Activated CD8-positive, alpha-beta memory T cell treated with anti-CD3 and anti-CD28 coated beads for 4 hours (primary cell): Measurements from ENCODE around the gene NPLOC4.

Experiments
- DNase-seq, 2 donors: peaks; one replicate each; pipeline ENCODE4 v3.0.0-alpha.2; 2020; ENCODE audit warnings: low read depth in 2 of 2

Gene NPLOC4

DNA sequence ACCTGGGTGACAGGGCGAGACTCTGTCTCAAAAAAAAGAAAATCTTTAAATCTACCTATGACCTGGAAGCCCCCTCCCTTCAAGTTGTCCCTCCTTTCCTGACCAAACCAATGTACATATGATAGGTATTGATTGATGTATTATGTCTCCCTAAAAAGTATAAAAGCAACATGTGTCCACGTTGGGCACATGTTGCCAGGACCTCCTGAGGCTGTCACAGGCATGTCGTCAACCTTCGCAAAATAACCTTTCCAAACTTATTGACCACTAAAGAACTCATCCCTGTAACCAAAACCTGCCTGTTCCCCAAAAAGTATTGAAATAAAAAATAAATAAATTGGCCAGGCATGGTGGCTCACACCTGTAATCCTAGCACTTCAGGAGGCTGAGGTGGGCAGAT is 25.1 kb upstream of the NPLOC4 start:
- DNase-seq: no peak

DNA sequence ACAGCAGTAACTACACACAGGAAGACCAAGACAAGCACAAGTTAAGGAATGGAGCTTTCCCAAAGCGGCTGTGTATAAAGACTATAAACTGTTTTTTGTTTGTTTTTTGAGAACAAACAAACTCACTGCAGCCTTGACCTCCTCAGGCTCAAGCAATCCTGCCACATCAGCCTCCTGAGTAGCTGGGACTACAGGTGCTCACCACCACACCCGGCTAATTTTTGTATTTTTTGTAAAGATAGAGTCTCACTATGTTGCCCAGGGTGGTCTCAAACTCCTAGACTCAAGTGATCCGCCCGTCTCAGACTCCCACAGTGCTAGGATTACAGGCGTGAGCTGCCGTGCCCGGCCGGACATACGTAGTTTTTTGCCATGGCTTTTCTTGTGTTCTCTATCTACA is 23.5 kb upstream of the NPLOC4 start:
- no peak for DNase-seq

DNA sequence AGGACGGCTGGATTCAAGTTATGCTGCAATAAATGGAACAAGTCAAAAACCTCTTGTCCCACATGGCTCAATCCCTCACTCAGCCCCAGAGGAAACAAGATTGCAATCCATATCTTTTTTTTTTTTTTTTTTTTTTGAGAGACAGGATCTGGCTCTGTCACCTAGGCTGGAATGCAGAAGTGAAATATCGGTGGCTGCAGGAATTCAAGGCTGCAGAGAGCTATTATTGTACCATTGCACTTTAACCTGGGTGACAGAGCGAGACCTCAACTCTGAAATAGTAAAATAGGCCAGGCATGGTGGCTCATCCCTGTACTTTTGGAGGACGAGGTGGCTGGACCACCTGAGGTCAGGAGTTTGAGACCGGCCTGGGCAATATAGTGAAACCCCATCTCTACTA is 22.1 kb upstream of the NPLOC4 start:
- DNase-seq: no peak

DNA sequence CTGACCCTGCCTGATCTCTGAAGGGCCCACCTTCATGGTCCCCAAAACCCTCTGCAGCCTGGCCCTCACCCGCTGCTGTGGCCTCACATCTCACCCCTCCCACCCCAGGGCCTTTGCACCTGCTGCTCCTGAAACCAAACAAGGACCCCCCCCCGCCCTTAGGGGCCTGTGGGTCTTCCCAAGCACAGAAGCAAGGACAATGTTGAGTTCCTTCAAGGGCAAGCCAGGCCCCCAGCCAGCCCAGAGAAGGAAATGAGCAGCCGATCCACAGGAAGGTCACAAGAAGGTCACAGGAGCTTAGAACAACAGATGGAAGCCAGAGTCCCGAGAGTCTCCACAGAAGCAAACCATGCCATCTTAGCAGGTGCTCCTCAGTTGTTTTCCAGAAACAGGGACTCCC is 19.9 kb upstream of the NPLOC4 start:
- DNase-seq: no peak

DNA sequence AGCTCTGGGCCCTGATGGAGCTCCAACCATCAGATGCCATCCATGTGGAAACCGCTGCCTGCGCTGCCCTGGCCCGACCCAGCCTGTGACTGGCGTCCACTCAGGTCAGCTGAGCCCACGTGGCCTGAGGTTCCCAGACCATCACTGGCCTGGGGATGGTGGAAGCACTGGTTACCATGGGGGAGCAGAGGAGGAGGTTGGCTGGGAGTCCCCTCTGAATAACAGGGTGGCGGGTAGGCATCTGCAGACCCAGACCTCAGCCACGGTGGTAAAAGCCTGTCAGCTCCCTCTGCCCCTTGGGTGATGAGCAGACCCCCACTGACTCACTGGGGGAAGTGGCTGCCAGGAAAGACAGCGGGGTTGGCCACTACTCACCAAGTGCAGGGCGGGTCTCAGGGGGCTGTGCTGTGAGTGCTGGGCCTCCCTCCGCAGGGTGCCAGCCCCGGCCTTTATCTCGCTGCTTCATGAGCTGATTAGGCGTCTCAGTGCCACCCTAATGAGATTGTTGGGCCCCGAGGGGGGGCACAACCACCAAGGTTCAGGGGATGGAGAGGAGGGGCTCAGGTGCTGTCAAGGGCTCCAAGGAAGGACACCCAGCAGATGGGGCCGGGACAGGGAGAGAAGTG is 19.3 kb upstream of the NPLOC4 start, which contains the start of gene PDE6G:
Gene PDE6G (minus strand): TSS at position 425 of the 626 bp plus-strand sequence. CDS start 3,237 bp downstream, outside the sequence.
- no peak for DNase-seq

DNA sequence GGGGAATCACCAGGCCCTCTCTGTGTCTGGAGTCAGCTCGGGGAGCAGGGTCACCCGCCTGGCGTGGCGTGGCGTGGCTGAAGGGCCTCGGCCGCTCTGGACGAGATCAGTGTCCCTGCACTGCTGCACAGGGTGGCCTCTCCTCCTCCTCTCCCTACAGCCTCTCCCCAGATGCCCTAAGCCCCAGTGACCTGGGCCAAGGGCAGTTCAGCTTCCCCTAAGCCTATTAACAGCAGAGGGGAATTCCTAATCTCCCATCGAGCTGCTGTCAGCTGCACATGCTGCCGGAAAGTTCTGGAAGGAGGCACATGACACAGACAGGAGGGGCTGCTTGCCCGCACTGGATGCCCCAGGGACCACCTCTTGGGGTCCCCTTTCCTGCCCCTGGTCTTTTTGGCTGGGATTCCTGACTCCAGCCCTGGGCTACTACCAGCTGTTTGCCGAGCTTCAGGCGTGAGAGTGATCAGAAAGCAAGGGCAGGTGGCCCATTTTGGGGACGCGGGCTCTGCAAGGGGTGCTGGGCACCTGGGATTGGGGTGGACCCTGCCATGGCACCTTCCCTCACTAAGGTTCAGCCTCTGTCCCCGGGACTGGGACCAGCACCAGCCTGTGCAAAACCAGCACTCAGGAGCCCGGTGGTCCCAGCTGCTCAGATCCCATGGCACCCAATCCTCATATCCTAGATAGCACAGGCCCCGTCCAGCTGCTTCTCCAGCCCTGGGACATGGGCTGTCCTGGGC is 18.6 kb upstream of the NPLOC4 start:
- no peak for DNase-seq

DNA sequence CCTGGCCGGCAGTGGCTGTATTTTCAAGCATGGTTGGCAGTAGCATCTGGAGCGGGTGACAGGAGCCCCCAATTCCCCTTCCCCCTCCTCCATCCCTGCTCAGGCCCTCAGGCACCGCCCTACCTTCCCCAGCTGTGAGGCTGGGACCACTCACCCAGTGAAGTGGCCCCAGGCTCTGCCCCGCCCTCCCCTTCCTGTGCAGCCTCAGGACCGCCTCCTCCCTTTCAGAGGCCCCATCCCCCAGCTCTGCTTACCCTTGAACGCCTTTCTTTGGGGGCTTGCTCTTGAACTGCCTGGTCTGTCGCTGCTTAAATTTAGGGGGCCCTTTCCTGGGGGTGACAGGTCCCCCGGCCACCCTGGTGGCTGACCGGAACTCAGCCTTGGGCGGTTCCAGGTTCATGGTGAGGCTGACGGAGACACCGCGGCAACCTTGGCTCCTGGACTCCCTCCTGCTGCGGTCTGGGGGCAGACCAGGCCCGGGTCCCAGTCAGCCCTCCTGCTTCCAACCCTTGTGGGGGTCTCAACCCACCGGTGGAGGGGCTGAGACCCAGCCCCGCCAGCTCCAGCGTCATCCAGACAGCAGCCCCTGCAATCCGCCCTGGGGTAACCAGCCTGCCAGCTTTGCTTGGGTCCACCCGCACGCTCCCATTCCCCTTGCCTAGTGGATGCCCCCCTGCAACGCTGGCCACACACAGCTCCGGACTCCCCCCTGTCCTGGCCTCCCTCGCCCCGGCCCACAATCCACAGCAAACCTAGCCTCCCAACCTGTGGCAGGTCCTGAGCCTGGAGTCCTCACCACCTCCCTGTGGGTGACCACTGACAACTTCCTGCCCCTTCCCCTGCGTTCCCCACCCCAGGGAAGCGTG is 16.2 kb upstream of the NPLOC4 start:
- no peak for DNase-seq

DNA sequence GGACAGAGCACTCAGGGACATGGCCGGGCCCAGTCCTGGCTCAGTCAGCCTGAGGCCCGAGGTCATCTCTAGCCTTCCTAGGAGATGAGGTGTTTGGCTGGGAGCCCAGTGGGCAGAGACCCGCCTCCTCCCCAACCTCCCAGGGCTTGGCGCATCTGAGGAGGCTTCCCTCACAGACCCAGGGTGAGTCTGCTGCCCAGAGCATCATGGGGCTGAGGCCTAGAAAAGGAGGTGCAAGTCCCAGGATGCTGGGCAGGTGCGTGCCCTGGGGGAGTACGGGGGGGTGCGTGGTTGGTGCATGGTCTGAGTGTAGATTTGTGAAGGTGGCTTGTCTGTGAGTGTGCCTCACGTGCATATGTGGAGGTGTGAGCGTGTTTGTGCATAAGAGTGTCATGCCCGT is 14.8 kb upstream of the NPLOC4 start:
- no peak for DNase-seq

DNA sequence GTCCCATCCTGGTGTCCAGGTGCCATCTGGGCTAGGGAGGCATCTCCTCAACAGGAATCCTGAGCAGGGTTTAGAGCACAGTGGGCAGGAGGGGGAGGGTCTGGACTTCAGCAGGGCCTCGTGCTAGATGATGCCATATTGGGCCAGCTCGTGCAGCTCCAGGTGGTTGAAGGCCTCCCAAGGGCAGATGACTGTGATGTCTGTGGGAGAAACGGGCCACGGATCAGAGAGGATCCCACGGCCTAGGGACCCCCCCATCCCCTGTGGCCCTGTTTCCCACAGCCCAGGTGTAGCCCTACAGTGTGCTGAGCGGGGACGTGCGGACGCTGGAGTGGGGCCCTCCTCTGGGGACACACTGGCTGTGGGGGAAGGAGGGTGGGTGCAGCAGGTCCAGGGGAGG is 14.0 kb upstream of the NPLOC4 start:
- no peak for DNase-seq

DNA sequence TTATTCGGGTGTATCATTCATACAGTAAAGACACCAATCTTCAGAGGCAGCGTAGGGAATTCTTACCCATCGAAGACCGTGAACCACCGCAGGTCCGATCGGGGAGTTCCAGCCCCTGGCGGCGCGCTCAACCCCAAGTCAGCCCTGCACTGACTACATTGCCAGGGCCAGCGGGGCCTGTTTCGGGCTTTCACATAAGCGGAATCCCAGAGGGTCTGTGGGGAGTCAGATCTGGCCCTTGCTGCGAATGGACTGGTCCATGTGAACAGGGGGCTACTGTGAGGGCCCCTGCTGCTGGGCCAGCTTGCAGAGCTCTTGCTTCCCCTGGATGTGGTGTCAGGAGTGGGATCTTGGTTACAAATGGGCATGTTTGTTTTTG is 11.8 kb upstream of the NPLOC4 start:
- DNase-seq: no peak

DNA sequence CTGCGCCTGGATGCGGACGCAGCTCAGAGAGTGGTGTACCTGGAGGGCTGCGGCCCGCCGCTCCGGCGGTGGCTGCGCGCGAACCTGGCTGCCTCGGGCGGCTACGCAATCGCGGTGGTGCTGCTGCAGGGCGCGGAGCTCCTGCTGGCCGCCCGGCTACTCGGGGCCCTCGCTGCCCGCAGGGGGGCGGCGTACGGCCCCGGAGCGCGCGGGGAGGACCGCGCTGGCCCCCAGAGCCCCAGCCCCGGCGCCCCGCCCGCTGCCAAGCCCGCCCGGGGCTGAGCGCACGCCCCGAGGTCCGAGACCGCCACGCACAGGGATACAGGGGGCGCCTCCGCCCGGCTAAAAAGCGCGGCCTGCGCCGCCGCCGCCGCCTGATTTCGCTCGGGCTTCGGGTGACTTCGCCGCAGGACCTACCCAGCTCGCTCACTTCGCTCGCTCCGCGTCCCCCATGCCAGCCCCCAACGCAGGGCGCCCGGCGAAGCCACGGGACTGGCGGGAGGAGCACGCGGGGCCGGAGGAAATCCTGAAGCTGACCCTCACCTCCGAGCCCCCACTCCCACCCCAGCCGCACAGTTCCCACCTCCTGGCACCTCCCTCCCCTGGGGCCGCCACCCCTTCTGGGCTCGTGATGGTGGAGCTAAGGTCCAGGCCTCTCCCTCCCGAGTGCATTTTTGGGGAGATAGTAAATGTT is 11.2 kb upstream of the NPLOC4 start:
- DNase-seq: no peak

DNA sequence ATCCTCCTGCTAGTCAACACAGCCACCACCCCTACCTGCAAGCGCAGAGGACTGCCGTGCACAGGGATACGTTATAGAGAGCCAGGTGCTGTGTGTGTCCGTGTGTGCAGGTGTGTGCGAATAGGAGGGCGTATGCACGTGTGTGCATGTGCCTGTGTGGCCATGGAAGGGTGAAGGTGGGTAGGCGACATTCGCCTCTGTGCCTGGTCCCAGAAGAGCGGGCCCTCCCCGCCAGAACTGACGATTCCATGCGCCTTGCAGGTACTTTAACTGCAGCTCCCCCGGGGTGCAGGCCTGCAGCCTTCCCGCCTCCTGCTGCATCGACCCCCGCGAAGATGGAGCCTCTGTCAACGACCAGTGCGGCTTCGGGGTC is 10.7 kb upstream of the NPLOC4 start:
- DNase-seq: no peak

DNA sequence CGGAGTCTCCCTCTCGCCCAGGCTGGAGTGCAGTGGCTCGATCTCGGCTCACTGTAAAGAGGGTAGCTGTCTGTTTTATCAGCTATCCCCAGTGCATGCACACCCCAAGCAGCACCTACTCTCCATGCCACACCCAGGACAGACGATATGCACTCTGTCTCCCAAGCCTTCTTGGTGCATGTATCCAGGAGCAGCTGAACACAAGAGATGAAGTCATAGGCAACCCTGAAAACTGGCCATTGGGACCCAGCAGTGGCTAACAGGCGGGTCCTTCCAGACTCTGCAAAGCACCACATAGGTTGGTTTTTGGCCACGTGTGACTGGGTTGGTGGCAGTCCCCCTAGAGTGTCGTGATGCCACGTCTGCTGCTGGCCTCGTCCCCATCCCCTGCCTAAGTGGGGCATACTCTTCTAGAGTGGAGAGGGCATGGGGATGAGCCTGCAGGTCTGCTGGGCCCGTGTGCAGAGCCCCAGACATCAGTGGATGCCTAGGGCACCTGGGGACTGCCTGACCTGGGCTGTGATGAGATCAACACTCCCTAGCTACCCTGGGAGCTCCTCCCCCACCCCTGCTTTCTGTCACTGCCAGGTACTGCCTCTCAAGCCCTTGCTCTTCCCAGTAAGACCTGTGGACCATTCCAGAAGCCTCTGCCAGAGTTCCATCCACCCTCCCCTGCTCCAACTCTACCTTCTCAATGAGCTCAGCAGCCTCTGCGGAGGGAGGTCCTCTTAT is 10.1 kb upstream of the NPLOC4 start:
- DNase-seq: no peak

DNA sequence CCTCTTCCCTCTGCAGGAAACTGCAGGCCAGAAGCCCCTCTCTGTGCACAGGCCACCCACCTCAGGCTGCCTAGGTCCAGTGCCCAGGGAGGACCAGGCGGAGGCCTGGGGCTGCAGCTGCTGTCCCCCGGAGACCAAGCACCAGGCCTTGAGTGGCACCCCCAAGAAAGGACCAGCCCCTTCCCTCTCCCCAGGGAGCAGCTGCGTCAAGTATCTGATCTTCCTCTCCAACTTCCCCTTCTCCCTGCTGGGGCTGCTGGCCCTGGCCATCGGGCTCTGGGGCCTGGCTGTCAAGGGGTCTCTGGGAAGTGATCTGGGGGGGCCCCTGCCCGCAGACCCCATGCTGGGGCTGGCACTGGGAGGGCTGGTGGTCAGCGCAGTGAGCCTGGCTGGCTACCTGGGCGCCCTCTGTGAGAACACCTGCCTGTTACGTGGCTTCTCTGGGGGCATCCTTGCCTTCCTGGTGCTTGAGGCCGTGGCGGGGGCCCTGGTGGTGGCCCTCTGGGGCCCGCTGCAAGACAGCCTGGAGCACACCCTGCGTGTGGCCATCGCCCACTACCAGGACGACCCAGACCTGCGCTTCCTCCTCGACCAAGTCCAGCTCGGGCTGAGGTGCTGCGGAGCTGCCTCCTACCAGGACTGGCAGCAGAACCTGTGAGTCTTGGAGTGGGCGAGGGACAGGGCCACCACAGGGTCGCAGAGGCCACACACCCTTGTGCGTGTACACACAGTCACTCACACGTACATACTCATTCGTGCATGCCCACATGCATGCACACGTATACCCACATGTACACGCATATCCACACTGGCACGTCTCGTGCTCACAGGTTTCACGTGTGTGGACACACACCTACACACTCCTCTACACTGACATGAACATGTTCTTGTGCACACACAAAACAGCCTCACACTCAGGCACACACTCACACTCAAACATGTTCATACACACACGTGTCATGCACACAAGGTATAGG is 8.4 kb upstream of the NPLOC4 start:
- DNase-seq: no peak

DNA sequence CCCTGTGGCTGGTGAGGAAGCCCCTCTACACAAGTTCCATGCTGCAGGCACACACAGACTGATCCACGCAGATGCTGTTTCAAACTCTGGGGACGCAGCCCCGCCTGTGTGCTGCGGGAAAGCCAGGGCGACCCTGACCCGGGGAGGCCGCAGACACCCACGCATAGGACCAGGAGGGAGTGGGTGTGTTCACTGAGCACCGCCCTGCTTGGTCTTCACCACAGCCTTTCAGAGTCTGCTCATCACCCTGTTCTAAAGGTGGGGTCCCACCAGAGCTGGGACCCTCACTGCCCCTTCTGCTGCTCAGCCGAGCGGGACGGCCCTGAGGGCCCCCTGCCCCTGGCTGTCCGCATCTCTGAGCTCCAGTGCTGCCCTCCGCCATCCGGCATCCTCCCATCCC is 7.6 kb upstream of the NPLOC4 start:
- no peak for DNase-seq

DNA sequence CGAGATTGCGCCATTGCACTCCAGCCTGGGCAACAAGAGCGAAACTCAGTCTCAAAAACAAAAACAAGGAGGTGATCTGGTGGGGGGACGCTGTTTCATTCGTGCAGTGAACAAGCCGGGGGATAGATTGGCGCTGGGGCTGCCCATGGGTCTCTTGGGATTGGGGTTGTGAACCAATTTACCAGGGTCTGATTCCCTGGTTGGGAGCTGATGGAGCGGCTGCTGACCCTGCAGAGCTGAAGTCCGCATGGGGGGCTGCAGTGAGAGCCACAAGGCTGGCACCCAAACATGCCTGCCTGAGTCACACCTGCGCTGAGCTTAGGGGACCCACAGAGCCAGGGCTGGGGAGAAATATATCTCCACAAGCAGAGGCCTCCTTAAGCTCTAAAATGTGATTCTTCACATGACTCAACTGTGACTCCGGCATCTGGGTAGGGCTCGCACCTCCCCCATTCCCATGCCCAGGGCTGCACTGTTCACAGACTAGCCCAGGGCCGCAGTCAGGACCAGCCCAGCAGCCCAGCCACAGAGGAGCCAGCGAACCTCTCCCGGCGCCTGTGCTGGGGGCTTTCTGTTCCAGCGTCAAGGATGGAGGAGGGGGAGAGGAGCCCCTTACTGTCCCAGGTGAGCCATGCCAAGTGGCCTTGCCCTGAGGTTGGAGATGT is 5.0 kb upstream of the NPLOC4 start:
- no peak for DNase-seq

DNA sequence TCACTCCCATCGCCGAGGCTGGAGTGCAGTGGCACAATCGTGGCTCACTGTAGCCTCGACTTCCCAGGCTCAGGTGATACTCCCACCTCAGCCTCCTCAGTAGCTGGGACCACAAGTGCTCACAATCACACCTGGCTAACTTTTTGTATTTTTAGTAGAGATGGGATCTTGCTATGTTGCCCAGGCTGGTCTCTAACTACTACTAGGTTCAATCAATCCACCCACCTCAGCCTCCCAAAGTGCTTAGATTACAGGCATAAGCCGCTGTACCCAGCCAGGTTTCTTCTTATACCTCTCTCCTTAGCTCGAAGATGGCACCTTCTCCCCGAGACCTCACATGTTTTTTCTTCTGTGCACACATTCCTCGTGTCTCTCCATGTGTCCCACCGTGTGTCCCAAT is 3.1 kb upstream of the NPLOC4 start:
- DNase-seq: no peak

DNA sequence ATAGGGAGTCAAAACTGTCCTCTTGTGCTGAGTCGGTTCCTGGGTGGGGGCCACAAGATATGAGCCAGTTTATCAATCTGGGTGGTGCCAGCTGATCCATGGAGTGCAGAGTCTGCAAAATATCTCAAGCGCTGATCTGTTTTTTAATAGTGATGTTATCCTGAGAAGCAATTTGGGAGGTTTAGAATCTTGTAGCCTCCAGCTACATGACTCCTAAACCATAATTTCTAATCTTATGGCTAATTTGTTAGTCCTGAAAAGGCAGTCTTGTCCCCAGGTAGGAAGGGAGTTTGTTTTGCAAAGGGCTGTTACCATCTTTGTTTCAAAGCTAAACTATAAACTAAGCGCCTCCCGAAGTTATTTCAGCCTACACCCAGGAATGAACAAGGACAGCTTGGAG is 1.8 kb upstream of the NPLOC4 start:
- DNase-seq: no peak

DNA sequence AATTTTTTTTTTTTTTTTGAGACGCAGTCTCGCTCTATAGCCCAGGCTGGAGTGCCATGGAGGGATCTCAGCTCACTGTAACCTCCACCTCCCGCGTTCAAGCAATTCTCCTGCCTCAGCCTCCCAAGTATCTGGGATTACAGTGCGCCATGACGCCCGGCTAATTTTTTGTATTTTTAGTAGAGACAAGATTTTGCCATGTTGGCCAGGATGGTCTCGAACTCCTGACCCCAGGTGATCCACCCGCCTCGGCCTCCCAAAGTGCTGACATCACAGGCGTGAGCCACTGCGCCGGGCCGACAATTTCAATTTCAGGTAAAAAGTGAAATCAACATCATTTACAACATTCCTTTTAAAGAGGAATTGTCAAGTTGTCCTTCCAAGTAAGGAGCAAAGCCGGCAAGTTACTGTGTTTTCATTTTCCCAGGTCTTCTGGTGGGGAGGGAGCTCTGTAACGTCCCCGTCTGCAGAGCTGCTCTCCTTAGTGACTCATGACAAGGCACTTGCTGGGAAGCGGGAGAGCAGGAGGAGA is 873 bp downstream of the NPLOC4 start:
- no peak for DNase-seq

DNA sequence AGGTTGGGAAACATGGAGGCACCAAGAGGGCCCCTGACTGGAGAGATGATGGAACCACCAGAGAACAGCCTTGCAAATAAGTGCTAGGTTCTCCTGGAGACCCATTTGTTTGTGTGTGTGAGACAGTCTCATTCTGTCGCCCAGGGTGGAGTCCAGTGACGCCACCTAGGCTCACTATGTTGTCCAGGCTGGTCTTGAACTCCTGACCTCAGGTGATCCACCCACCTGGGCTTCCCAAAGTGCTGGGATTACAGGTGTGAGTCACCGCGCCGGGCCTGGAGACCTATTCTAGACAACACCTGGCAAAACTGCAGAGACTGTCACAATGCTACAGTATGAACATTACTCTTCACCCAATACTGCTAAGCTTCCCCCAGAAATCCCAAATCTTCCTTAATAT is 1.5 kb downstream of the NPLOC4 start:
- no peak for DNase-seq
